HAP-1 (cell line): ENCODE data around the gene OR13C8.
"Not testable (repeated sequence)": the region's sequence is repeated elsewhere in the genome, so short reads cannot be mapped to it uniquely, and the experiment has no call there.

Experiments
- DNase-seq, 2 experiments: peaks; one replicate each; pipeline ENCODE4 v3.0.0-alpha.2; 2016 to 2020; ENCODE audit warnings: low spot score in 2 of 2
- H3K27me3 ChIP-seq: fragments of 250-450 bp; sonication (Bioruptor Pico); 2 replicates; pipeline ENCODE4 v1.5.1; 2020; ENCODE audit warnings: low read depth, mild to moderate bottlenecking, moderate library complexity
- H3K36me3 ChIP-seq: fragments of 250-450 bp; sonication (Bioruptor Pico); replicated peaks from 2 replicates; pipeline ENCODE4 v1.5.1; 2020; ENCODE audit warnings: mild to moderate bottlenecking
- H3K4me1 ChIP-seq: fragments of 250-450 bp; sonication (Bioruptor Pico); 2 replicates; pipeline ENCODE4 v1.5.1; 2020; ENCODE audit warnings: mild to moderate bottlenecking
- H3K4me3 ChIP-seq: fragments of 250-450 bp; sonication (Bioruptor Pico); 2 replicates; pipeline ENCODE4 v1.5.1; 2020; ENCODE audit warnings: mild to moderate bottlenecking, moderate library complexity
- H3K9me3 ChIP-seq: fragments of 250-450 bp; sonication (Bioruptor Pico); 2 replicates; pipeline ENCODE4 v1.5.1; 2020; ENCODE audit warnings: mild to moderate bottlenecking, moderate library complexity
- in situ Hi-C: fragments of 300-500 bp; cut with MboI; formaldehyde crosslinking; loops from 3 replicates; pipeline ENCODE4 v1.14.3; 2020; ENCODE audit warnings: low sequenced_read_pairs, inconsistent platforms, mixed read lengths

The OR13C8 gene

DNA sequence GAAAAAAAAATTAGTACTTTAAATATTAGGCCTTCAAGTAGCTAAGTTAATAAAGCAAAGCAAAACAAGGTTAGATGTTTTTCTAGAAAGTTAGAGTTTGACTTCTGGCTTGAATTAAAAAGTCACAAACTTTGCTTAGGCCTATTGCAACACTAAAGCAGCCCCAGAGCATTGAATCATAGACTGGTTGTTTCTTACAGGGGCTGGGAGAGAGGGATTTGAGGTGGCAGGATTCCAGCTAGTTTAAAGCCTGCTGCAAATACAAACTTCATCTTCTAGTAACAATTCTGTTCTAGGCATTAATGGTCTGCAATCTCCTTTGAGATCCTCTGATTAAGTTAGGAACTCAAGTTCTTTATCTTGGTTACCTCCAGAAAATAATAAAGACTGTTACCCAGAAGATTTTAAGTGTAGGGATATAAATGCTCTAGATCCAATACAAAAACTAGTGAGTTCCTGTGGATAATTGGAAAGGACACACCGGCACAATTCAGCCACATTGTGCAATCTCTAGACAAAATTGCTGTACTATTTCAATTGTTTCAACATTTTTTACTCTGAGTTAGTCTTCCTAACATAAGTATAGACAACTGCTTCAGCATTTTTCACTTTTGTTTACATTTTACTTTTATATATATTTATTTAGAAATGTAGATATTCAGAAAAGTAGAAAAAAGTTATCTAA lies 17.7 kb downstream of the OR13C8 start:
- no peaks in the 10 kb centered on the region for H3K9me3 ChIP-seq
- H3K36me3 ChIP-seq = no peaks in the 10 kb centered on the region
- no peaks in the 10 kb centered on the region for H3K27me3 ChIP-seq
- DNase-seq = no peak
- no peaks in the 10 kb centered on the region for H3K4me1 ChIP-seq
- no peak overlapping the region for H3K4me3 ChIP-seq
- in situ Hi-C loops = no loop called here

DNA sequence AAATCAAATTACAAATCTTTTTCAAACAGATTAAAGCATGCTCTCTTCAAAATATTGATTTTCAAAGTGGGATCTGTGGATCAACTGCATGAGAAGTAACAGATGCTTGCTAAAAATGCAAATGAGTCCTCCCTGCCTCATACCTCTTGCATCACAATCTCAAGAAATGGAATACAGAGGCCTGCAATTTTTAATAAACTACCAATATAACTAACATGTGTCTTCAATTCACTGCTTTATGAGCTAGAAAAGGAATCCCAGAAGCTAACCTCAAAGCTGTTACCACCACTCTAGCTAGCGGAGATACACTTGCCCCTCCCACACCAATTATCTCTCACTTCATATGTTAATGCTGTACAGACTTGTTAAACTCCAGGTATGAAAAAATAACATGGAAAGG lies 20.7 kb downstream of the OR13C8 start:
- H3K9me3 ChIP-seq = no peaks in the 10 kb centered on the region
- no peak for DNase-seq
- no peaks in the 10 kb centered on the region for H3K36me3 ChIP-seq
- H3K27me3 ChIP-seq = no peaks in the 10 kb centered on the region
- in situ Hi-C loops = no loop called here
- H3K4me1 ChIP-seq = no peaks in the 10 kb centered on the region
- H3K4me3 ChIP-seq = no peak overlapping the region

DNA sequence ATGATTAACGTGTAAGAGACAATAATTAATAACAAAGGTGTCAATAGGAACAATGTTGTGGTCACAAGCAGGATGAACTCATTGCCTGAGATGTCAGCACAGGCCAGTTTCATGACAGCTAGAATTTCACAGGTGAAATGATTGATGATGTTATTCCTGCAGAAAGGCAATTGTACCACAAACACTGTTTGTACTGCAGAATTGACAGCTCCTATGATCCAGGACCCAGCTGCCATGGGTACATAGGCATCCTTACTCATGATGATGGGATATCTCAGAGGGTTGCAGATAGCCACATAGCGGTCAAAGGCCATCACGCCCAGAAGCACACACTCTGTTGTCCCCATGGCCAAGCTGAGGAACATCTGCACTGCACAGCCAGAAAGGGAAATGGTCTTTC lies 29.8 kb downstream of the OR13C8 start:
- H3K27me3 ChIP-seq, H3K9me3 ChIP-seq, H3K36me3 ChIP-seq, H3K4me3 ChIP-seq, DNase-seq, H3K4me1 ChIP-seq, in situ Hi-C loops: not testable (repeated sequence)

DNA sequence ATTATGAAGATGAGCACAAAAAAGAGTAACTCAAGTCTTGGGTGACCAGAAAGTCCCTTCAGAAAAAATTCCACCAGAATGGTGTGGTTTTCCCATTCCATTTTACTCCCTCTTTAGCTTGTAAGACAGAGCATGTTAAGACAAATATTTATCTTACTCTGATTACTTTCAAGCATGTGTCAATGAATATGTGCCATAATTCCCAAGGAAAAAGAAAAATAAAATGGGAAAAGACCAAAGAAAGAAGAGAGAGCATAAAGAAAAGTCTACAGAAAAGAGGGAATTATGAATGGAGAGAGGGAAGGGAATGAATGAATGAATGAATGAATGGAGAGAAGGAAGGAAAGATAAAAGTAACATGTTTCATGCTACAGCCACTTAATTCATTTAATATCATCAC lies 30.3 kb downstream of the OR13C8 start, which contains the start of gene OR13C5:
Gene OR13C5 (minus strand): TSS at position 101 of the 400 bp plus-strand sequence. CDS start 0 bp downstream, at position 101.
- DNase-seq, H3K4me1 ChIP-seq, H3K4me3 ChIP-seq, H3K27me3 ChIP-seq, H3K9me3 ChIP-seq, H3K36me3 ChIP-seq, in situ Hi-C loops: not testable (repeated sequence)

DNA sequence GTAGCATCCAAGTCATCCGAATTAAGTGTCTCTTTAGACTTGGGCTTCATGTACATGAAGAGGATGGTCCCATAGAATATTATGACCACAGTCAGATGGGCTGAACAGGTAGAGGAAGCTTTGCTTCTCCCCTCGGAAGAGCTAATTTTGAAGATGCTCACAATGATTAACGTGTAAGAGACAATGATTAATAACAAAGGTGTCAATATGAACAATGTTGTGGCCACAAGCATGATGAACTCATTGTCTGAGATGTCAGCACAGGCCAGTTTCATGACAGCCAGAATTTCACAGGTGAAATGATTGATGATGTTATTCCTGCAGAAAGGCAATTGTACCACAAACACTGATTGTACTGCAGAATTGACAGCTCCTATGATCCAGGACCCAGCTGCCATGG lies 35.8 kb downstream of the OR13C8 start:
- Histone ChIP-seq H3K4me3 (no peak overlapping the region), H3K36me3 (no peaks in the 10 kb centered on the region), H3K4me1 (peaks cover 5% of the 10 kb centered on the region), H3K9me3 (no peaks in the 10 kb centered on the region), H3K27me3 (no peaks in the 10 kb centered on the region)
- in situ Hi-C loops = no loop called here
- no peak for DNase-seq

DNA sequence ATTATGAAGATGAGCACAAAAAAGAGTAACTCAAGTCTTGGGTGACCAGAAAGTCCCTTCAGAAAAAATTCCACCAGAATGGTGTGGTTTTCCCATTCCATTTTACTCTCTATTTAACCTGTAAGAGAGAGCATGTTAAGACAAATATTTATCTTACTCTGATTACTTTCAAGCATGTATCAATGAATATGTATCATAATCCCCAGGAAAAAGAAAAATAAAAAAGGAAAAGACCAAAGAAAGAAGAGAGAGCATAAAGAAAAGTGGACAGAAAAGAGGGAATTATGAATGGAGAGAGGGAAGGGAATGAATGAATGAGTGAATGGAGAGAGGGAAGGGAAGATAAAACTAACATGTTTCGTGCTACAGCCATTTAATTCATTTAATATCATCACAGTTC lies 36.6 kb downstream of the OR13C8 start, which contains the start of gene OR13C2:
Gene OR13C2 (minus strand): TSS at position 101 of the 400 bp plus-strand sequence. CDS start 0 bp downstream, at position 101.
- H3K4me1 ChIP-seq, H3K4me3 ChIP-seq, H3K9me3 ChIP-seq, DNase-seq, H3K27me3 ChIP-seq, H3K36me3 ChIP-seq, in situ Hi-C loops: not testable (repeated sequence)

DNA sequence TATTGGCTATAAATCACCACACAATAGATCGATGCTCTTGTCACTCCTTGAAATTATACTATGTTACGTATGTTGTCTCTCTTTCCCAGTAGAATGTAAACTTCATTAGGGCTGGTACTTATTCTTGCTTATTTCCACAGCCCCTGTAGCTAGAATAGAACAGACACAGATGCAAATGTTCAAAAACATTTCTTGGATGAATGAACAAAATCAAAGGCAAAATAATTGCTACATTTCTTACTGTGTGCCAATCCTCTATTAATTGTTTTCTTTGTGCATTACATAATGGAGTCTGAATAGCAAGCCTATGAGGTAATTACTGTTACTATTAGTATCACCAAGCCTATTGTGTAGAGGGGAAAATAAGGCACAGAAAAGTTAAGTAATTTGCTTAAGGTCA lies 37.2 kb downstream of the OR13C8 start:
- Histone ChIP-seq H3K4me1 (peaks cover 5% of the 10 kb centered on the region), H3K27me3 (no peaks in the 10 kb centered on the region)

DNA sequence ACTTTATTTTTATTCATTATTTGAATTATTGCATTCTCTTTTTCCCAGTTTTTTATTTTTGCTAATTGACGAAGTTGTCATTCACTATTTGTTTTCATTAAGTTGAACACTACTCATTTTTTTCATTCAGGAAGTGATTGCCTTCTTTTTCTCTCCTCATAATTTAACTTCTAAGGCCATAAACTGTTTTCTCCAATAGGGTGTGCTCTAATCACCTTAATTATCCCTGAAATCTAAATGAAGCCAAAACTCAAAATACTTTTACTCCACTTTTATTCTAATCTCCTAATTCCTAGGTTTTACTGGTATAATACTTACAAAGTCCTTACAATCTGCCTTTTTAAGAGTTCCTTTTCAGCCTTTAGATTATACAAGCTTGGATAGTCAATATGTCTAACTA lies 39.4 kb downstream of the OR13C8 start:
- no peak overlapping the region for H3K4me3 ChIP-seq
- in situ Hi-C loops = no loop called here
- H3K4me1 ChIP-seq = peaks cover 5% of the 10 kb centered on the region
- no peaks in the 10 kb centered on the region; the same call in 1 of the 2 replicates for H3K27me3 ChIP-seq
- no peaks in the 10 kb centered on the region for H3K36me3 ChIP-seq
- DNase-seq = no peak
- H3K9me3 ChIP-seq = no peaks in the 10 kb centered on the region

More for the DNA sequence above, 37.2 kb downstream of the OR13C8 start:
- no peaks in the 10 kb centered on the region for H3K9me3 ChIP-seq
- in situ Hi-C loops = no loop called here
- H3K36me3 ChIP-seq = no peaks in the 10 kb centered on the region
- DNase-seq = peak in 1 of 2 experiments; percentile 37
- no peak overlapping the region for H3K4me3 ChIP-seq

DNA sequence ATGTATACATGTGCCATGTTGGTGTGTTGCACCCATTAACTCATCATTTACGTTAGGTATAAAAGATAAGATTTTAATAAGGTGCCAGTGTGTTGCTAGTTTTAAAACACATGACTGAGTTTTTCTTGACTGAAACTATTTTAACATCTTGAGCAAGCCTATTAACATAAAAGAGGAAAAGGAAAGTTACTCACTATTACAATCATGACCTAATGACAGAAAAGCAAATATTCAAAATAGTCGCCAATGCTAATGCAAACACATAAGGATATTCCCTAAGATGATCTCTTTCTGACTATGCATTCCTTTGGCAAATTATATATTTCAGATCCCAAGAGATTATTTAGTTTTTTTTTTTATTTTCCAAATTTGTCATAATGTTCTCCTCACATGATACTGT lies 42.2 kb downstream of the OR13C8 start:
- Histone ChIP-seq H3K9me3 (no peaks in the 10 kb centered on the region), H3K36me3 (no peaks in the 10 kb centered on the region)
- in situ Hi-C loops = no loop called here

DNA sequence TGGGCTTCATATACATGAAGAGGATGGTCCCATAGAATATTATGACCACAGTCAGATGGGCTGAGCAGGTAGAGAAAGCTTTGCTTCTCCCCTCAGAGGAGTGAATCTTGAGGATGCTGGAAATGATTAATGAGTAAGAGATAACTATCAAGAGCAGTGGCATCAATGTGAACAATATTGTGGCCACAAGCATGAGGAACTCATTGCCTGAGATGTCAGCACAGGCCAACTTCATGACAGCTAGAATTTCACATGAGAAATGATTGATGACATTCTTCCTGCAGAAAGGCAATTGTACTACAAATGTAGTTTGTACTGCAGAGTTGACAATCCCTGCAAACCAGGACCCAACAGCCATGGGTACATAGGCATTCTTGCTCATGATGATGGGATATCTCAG lies 48.5 kb downstream of the OR13C8 start:
- Histone ChIP-seq H3K4me3 (no peak overlapping the region), H3K4me1 (no peaks in the 10 kb centered on the region), H3K36me3 (no peaks in the 10 kb centered on the region), H3K9me3 (no peaks in the 10 kb centered on the region), H3K27me3 (no peaks in the 10 kb centered on the region)
- no peak for DNase-seq
- in situ Hi-C loops = no loop called here

More for the DNA sequence above, 42.2 kb downstream of the OR13C8 start:
- H3K4me1 ChIP-seq = peaks cover 4% of the 10 kb centered on the region
- no peak for DNase-seq
- H3K4me3 ChIP-seq = no peak overlapping the region
- H3K27me3 ChIP-seq = no peaks in the 10 kb centered on the region; the same call in 1 of the 2 replicates

DNA sequence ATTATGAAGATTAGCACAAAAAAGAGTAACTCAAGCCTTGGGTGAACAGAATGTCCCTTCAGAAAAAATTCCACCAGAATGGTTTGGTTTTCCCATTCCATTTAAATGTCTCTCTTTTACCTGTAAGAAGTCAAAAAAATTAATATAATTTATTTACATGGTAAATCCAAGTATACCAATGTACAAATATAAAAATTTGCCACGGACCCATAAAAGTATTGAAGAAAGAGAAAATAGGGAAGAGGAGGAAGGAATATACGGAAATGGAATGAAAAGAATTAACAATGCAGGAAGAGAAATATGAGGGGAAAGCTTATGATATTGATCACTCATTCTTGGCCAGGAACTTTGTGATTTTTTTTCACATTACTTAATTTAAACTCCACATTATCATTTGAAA lies 49.1 kb downstream of the OR13C8 start, which contains the start of gene OR13C9:
Gene OR13C9 (minus strand): TSS at position 101 of the 400 bp plus-strand sequence. CDS start 0 bp downstream, at position 101.
- Histone ChIP-seq H3K4me3 (no peak within 1 kb of the TSS), H3K36me3 (no peaks in the 10 kb centered on the region), H3K27me3 (no peaks in the 10 kb centered on the region), H3K4me1 (no peaks in the 10 kb centered on the region), H3K9me3 (no peaks in the 10 kb centered on the region)
- no peak for DNase-seq
- in situ Hi-C loops = no loop called here
